ENCODE results near the gene LLGL2. TPM values are rescaled to one million over a fixed set of nuclear protein-coding genes. Genes with fewer than 3 reads are reported as not detected.

The LLGL2 gene
- total RNA-seq, 6 experiments from 2014 or later, result 0.14 to 0.55 (median 0.46) TPM

- no peaks in the 10 kb centered on the region for H3K36me3 Mint-ChIP-seq (ENCODE audit: low read depth)
Observed at GRCh38 chr17:75563063-75563758, 37.7 kb downstream of the LLGL2 start.

GRCh38 chr17:75564195-75564594 lies 38.7 kb downstream of the LLGL2 start:
- Mint-ChIP-seq H3K36me3 (ENCODE audit: low read depth) (no peaks in the 10 kb centered on the region), H3K4me3 (no peak overlapping the region), H3K27me3 (ENCODE audit: insufficient read depth) (peaks cover 21% of the 10 kb centered on the region)

More at GRCh38 chr17:75563063-75563758, 37.7 kb downstream of the LLGL2 start:
- no peak for DNase-seq
- Mint-ChIP-seq H3K9me3 (no peaks in the 10 kb centered on the region), H3K27me3 (ENCODE audit: insufficient read depth) (peaks cover 17% of the 10 kb centered on the region), H3K4me1 (ENCODE audit: low read depth) (peaks cover 10% of the 10 kb centered on the region), H3K27ac (no peak overlapping the region), H3K4me3 (no peak overlapping the region)
- no peak for TF ChIP-seq CTCF (IDR thresholded peaks at IDR 0.05)

GRCh38 chr17:75565066-75565465 lies 39.6 kb downstream of the LLGL2 start:
- Mint-ChIP-seq H3K27me3 (ENCODE audit: insufficient read depth) (peaks cover 21% of the 10 kb centered on the region), H3K4me3 (no peak overlapping the region), H3K4me1 (ENCODE audit: low read depth) (peaks cover 10% of the 10 kb centered on the region), H3K9me3 (no peaks in the 10 kb centered on the region), H3K36me3 (ENCODE audit: low read depth) (no peaks in the 10 kb centered on the region), H3K27ac (no peak overlapping the region)
- DNase-seq, result peak; percentile 45
- TF ChIP-seq CTCF (IDR thresholded peaks at IDR 0.05), result no peak

More at GRCh38 chr17:75564195-75564594, 38.7 kb downstream of the LLGL2 start:
- Mint-ChIP-seq H3K4me1 (ENCODE audit: low read depth) (peaks cover 10% of the 10 kb centered on the region), H3K9me3 (no peaks in the 10 kb centered on the region), H3K27ac (no peak overlapping the region)
- DNase-seq, result no peak
- no peak for TF ChIP-seq CTCF (IDR thresholded peaks at IDR 0.05)

- no peak for TF ChIP-seq CTCF (IDR thresholded peaks at IDR 0.05)
Observed at GRCh38 chr17:75565618-75566017, 40.1 kb downstream of the LLGL2 start.

GRCh38 chr17:75566416-75566815 lies 40.9 kb downstream of the LLGL2 start:
- no peak overlapping the region for H3K27ac Mint-ChIP-seq
- H3K4me3 Mint-ChIP-seq, result no peak overlapping the region
- H3K9me3 Mint-ChIP-seq, result no peaks in the 10 kb centered on the region
- peaks cover 10% of the 10 kb centered on the region for H3K4me1 Mint-ChIP-seq (ENCODE audit: low read depth)
- no peak for DNase-seq
- H3K36me3 Mint-ChIP-seq (ENCODE audit: low read depth), result no peaks in the 10 kb centered on the region
- no peak for TF ChIP-seq CTCF (IDR thresholded peaks at IDR 0.05)
- peaks cover 21% of the 10 kb centered on the region for H3K27me3 Mint-ChIP-seq (ENCODE audit: insufficient read depth)

More at GRCh38 chr17:75565618-75566017, 40.1 kb downstream of the LLGL2 start:
- Mint-ChIP-seq H3K27ac (no peak overlapping the region), H3K9me3 (no peaks in the 10 kb centered on the region), H3K4me1 (ENCODE audit: low read depth) (peaks cover 10% of the 10 kb centered on the region), H3K36me3 (ENCODE audit: low read depth) (no peaks in the 10 kb centered on the region), H3K4me3 (no peak overlapping the region), H3K27me3 (ENCODE audit: insufficient read depth) (peaks cover 21% of the 10 kb centered on the region)
- DNase-seq, result no peak

All from HFFc6 (cell line).